NT2/D1 (cell line): ENCODE measurements around the gene REPS1.

Experiments
- YY1 ChIP-seq: IDR thresholded peaks from 2 replicates; pipeline ENCODE4 v1.6.1; 2011; ENCODE audit not compliant: insufficient read length, insufficient read depth
- ZNF274 ChIP-seq: IDR thresholded peaks from 2 replicates; pipeline ENCODE4 v1.6.1; 2011; ENCODE audit warnings: mild to moderate bottlenecking, low read depth, low read length

DNA sequence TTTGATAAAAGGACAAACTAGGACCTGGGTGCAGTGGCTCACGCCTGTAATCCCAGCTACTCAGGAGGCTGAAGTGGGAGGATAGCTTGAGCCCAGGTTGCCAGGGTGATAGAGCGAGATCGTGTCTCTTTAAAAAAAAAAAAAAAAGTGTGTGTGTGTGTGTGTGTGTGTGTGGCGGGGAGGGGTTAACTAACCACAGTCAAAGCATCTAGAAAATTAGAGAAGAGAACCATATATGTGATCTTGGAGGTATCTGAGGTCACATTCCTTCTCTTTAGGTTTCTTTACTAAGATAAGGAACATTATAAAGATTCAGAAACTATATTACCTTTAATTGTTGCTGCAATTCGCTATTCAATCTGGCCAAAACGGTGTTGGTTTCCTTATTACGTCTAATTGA lies 80.9 kb downstream of the REPS1 start:
- TF ChIP-seq ZNF274: no peak
- TF ChIP-seq YY1: no peak
